Measurements from ENCODE around the gene RAB3B.

DNA sequence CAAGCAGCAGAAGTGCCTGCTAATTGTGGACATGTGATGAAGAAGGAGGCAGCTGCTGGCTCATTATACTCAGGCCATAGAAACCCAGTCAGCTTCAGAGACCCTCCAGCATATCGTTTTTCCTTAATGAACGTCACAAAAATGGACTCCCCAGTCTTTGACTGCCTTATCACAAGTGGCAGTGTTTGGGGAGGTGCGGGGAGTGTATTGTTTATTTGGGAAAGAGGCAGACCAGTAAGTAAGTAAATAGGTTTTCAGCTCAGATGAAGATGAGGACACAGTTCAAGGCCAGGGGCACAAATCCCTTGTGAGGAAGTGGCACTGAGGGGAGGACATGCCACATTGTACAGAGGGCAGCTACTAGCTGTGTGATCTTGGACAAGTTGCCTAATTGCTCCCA, 68.5 kb downstream of the RAB3B start:
- TF ChIP-seq, protein P1, sequence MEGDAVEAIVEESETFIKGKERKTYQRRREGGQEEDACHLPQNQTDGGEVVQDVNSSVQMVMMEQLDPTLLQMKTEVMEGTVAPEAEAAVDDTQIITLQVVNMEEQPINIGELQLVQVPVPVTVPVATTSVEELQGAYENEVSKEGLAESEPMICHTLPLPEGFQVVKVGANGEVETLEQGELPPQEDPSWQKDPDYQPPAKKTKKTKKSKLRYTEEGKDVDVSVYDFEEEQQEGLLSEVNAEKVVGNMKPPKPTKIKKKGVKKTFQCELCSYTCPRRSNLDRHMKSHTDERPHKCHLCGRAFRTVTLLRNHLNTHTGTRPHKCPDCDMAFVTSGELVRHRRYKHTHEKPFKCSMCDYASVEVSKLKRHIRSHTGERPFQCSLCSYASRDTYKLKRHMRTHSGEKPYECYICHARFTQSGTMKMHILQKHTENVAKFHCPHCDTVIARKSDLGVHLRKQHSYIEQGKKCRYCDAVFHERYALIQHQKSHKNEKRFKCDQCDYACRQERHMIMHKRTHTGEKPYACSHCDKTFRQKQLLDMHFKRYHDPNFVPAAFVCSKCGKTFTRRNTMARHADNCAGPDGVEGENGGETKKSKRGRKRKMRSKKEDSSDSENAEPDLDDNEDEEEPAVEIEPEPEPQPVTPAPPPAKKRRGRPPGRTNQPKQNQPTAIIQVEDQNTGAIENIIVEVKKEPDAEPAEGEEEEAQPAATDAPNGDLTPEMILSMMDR (IDR thresholded peaks at IDR 0.05; ENCODE audit: insufficient read depth, low read length) = no peak
- TF ChIP-seq POLR2AphosphoS5 (IDR thresholded peaks at IDR 0.05; ENCODE audit: low read depth) (no peak), GABPA (IDR thresholded peaks at IDR 0.05; ENCODE audit: low read depth) (no peak)
- TF ChIP-seq, protein P2, sequence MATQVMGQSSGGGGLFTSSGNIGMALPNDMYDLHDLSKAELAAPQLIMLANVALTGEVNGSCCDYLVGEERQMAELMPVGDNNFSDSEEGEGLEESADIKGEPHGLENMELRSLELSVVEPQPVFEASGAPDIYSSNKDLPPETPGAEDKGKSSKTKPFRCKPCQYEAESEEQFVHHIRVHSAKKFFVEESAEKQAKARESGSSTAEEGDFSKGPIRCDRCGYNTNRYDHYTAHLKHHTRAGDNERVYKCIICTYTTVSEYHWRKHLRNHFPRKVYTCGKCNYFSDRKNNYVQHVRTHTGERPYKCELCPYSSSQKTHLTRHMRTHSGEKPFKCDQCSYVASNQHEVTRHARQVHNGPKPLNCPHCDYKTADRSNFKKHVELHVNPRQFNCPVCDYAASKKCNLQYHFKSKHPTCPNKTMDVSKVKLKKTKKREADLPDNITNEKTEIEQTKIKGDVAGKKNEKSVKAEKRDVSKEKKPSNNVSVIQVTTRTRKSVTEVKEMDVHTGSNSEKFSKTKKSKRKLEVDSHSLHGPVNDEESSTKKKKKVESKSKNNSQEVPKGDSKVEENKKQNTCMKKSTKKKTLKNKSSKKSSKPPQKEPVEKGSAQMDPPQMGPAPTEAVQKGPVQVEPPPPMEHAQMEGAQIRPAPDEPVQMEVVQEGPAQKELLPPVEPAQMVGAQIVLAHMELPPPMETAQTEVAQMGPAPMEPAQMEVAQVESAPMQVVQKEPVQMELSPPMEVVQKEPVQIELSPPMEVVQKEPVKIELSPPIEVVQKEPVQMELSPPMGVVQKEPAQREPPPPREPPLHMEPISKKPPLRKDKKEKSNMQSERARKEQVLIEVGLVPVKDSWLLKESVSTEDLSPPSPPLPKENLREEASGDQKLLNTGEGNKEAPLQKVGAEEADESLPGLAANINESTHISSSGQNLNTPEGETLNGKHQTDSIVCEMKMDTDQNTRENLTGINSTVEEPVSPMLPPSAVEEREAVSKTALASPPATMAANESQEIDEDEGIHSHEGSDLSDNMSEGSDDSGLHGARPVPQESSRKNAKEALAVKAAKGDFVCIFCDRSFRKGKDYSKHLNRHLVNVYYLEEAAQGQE (IDR thresholded peaks at IDR 0.05; ENCODE audit: insufficient replicate concordance, low read depth) = no peak
